GM19397 (cell line): Measurements from ENCODE around the gene SON.

ENCODE experiments used
- ATAC-seq: cut with Tn5 transposase; IDR thresholded peaks from one replicate; pipeline ENCODE4 v1.9.1; 2021; ENCODE audit warnings: mild to moderate bottlenecking, moderate library complexity; ENCODE audit not compliant: unreplicated experiment

The SON gene

DNA sequence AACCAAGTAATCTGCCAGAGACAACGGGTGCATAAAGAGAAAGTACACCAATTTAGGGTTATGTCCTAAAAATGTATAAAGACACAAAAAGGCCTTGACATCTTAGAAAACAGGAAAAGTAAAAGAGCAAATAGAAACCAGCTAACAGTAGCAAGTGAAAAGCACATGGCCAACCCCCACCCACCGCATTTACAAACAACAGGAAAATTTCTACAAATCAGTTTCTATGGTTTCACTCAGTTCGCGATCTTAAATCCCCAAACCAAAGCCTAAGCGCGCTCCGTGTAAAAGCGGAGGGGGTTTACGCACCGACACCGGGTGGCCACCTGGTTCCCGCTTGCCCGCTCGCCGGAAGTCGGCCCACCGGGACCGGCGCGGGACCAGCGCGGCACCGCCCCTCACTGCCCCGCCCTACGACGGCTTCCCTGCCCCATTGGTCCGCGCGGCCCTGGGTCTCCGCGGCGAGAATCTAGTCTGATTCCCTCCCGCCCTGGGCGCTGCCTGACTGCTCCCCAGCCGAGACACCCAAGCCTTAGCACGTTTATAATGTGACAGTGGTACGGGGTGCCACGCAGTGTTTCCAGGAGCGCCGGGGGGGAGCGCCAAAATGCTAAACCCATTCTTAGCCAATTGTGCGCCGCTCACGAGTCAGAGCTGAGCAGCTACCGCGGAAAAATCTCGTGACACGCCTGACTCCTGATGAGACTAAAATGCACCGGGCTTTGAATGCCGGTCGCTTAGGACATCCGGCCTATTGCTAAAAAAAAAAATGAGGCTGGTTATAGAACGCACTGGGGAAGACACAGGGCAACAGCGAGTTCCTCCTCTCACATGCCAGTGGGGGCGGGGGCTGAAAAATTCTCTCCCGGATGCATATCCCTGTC lies 840 bp upstream of the SON start, which contains the start of gene GART:
GART (minus strand) TSS at position 362 of the 884 bp plus-strand sequence. CDS start 2,802 bp downstream, outside the sequence.
- peak; percentile 56 for ATAC-seq

- peak; percentile 15 for ATAC-seq
These were observed 779 bp downstream of the SON start for GRCh38 chr21:33543505-33544129.

DNA sequence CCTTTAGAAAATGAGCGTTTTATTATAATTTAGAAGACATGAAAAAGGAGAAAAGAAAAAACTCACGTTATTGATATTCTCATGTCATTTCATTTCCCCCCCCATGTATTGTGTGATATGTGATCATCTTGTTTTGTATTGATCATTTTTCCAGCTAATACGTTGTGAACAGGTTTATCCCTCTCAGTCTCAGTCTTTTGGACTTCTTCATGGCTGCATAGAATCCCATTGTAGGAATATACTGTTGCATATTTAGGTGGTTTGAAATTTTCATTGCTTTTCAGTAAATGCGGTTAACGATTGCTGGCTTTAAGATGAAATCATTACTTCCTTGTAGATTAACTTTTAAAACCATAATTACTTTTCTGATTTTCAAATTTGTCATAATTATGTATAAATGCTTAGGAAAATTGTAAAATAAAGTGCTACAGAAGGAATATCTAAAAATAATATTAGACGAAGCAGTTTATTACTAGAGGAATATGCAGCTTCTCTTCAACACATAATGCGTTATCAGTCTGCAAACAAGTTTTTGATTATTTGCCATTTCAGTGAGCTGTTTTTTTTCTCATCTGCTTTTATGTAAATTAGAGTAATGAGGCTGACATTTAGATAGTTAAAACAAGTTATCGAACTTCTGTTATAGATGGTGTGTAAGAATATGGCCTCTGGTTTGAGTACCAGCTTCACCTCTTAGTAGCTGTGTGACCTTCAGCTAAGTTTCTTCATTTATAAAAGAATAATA lies 1.8 kb downstream of the SON start:
- ATAC-seq = no peak

- ATAC-seq = no peak
These were observed 3.2 kb downstream of the SON start for GRCh38 chr21:33546086-33546485.

- no peak for ATAC-seq
These were observed 7.3 kb downstream of the SON start for GRCh38 chr21:33549848-33550771.

GRCh38 chr21:33550772-33551660 lies 8.2 kb downstream of the SON start:
- ATAC-seq = no peak

DNA sequence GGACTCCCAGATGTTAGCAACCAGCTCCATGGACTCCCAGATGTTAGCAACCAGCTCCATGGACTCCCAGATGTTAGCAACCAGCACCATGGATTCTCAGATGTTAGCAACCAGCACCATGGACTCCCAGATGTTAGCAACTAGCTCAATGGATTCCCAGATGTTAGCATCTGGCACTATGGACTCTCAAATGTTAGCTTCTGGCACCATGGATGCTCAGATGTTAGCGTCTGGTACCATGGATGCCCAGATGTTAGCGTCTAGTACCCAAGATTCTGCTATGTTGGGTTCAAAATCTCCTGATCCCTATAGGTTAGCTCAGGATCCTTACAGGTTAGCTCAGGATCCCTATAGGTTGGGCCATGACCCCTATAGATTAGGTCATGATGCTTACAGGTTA lies 8.8 kb downstream of the SON start:
- no peak for ATAC-seq

GRCh38 chr21:33552093-33552998 lies 9.5 kb downstream of the SON start:
- no peak for ATAC-seq

GRCh38 chr21:33552999-33553598 lies 10.3 kb downstream of the SON start:
- ATAC-seq = no peak

- ATAC-seq = no peak
These were observed 11.6 kb downstream of the SON start for GRCh38 chr21:33554236-33554981.

GRCh38 chr21:33554982-33555344 lies 12.1 kb downstream of the SON start:
- no peak for ATAC-seq

DNA sequence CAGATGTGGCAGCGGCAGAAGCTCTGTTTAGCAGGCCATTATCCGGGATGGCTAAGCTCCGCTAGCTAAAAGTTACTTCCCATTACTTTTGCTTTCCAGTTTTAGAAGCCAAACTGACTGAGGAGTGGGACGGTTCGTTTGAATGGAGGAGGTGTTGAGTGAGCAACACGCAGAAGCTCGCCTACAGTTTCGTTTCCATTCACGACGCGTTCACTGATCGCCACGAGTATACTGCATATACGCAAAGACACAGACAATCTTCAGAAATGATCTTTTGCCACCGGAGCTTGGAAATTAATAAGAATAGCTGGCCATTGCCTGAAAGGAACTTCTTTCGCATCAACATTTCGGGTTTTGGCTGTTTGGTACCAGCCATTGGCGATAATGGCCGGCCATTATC lies 14.6 kb downstream of the SON start:
- ATAC-seq = no peak

DNA sequence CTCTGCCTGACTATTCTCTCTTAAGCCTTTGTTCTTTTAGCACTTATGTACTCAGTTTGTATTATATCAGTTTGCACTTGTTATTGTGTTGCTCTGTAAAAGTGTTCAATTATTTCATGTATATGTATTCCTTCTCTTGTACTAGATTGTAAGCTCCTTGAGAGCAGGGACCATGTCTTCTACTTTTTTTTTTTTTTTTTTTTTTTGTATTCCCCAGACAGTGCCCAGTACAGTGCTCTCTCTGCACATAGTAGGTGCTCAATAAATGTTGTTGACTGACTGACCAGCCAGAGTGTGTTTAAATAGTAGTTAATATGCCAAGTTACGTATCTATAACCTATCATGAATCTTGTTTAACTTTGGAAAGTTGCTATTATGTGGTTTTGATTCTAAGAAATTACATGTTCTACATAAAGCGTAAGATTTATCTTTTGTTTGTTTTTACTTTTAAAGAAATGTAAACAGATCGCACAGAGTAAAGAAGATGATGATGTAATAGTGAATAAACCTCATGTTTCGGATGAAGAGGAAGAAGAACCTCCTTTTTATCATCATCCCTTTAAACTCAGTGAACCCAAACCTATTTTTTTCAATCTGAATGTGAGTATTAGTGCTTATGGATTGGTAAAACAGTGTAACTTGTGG lies 16.1 kb downstream of the SON start:
- no peak for ATAC-seq

GRCh38 chr21:33559813-33560212 lies 17.0 kb downstream of the SON start:
- ATAC-seq = no peak

- ATAC-seq = no peak
These were observed 18.1 kb downstream of the SON start for GRCh38 chr21:33560965-33561364.

GRCh38 chr21:33561373-33561772 lies 18.5 kb downstream of the SON start:
- ATAC-seq = no peak

GRCh38 chr21:33562389-33562788 lies 19.6 kb downstream of the SON start:
- ATAC-seq = no peak
